ENCODE data around the gene WASF3.
A peak's percentile ranks its signal among the peaks of the same experiment; 100 is the strongest.

Gene WASF3

GRCh38 chr13:26589754-26590153 is 32.3 kb downstream of the WASF3 start:
- no peak for ATAC-seq (replicated peaks)
- DNase-seq = no peak
- Mint-ChIP-seq H3K27me3 (peaks cover 16 to 27% of the 10 kb centered on the region in 2 donors), H3K27ac (no peak overlapping the region), H3K9me3 (no peaks in the 10 kb centered on the region), H3K4me1 (peaks cover 0 to 2% of the 10 kb centered on the region in 2 donors), H3K4me3 (no peak overlapping the region), H3K36me3 (no peaks in the 10 kb centered on the region)

GRCh38 chr13:26590379-26590778 is 32.9 kb downstream of the WASF3 start:
- Mint-ChIP-seq H3K27me3 (peaks cover 16 to 29% of the 10 kb centered on the region in 2 donors), H3K9me3 (no peaks in the 10 kb centered on the region), H3K36me3 (no peaks in the 10 kb centered on the region), H3K4me1 (peaks cover 0 to 2% of the 10 kb centered on the region in 2 donors), H3K27ac (no peak overlapping the region), H3K4me3 (no peak overlapping the region)
- ATAC-seq (replicated peaks) (no peak), DNase-seq (no peak)

- Mint-ChIP-seq H3K4me3 (no peak overlapping the region), H3K36me3 (no peaks in the 10 kb centered on the region), H3K27me3 (peaks cover 16 to 33% of the 10 kb centered on the region in 2 donors), H3K9me3 (no peaks in the 10 kb centered on the region), H3K4me1 (peaks cover 0 to 2% of the 10 kb centered on the region in 2 donors), H3K27ac (no peak overlapping the region)
- ATAC-seq (replicated peaks) (no peak), DNase-seq (no peak)
These were observed 33.5 kb downstream of the WASF3 start for GRCh38 chr13:26590951-26591350.

- Mint-ChIP-seq H3K4me1 (peaks cover 0 to 2% of the 10 kb centered on the region in 2 donors), H3K36me3 (peaks cover 0 to under 1% of the 10 kb centered on the region in 2 donors), H3K9me3 (peaks cover 2 to 3% of the 10 kb centered on the region in 2 donors), H3K4me3 (no peak overlapping the region), H3K27ac (no peak overlapping the region), H3K27me3 (peaks cover 16 to 31% of the 10 kb centered on the region in 2 donors)
- no peak for DNase-seq
- no peak for ATAC-seq (replicated peaks)
These were observed 34.2 kb downstream of the WASF3 start for GRCh38 chr13:26591672-26592071.

GRCh38 chr13:26593661-26594060 is 36.2 kb downstream of the WASF3 start:
- ATAC-seq (replicated peaks) (no peak), DNase-seq (no peak)
- Mint-ChIP-seq H3K4me1 (peaks cover 0 to 2% of the 10 kb centered on the region in 2 donors), H3K27ac (no peak overlapping the region), H3K4me3 (no peak overlapping the region), H3K36me3 (peaks cover 0 to 1% of the 10 kb centered on the region in 2 donors), H3K9me3 (peaks cover 6 to 11% of the 10 kb centered on the region in 2 donors), H3K27me3 (peaks cover 12 to 35% of the 10 kb centered on the region in 2 donors)

GRCh38 chr13:26594363-26594762 is 36.9 kb downstream of the WASF3 start:
- no peak for ATAC-seq (replicated peaks)
- H3K9me3 Mint-ChIP-seq = peaks cover 6 to 11% of the 10 kb centered on the region in 2 donors
- DNase-seq = no peak
- H3K4me3 Mint-ChIP-seq = no peak overlapping the region
- no peak overlapping the region for H3K27ac Mint-ChIP-seq
- peaks cover 0 to 1% of the 10 kb centered on the region in 2 donors for H3K36me3 Mint-ChIP-seq
- H3K4me1 Mint-ChIP-seq = peaks cover 0 to 2% of the 10 kb centered on the region in 2 donors
- H3K27me3 Mint-ChIP-seq = peaks cover 12 to 35% of the 10 kb centered on the region in 2 donors

- Mint-ChIP-seq H3K36me3 (peaks cover 0 to 1% of the 10 kb centered on the region in 2 donors), H3K27me3 (peaks cover 3 to 24% of the 10 kb centered on the region in 2 donors), H3K4me3 (no peak overlapping the region), H3K27ac (no peak overlapping the region), H3K4me1 (no peaks in the 10 kb centered on the region), H3K9me3 (peaks cover 6 to 11% of the 10 kb centered on the region in 2 donors)
- no peak for DNase-seq
- ATAC-seq (replicated peaks) = no peak
These were observed 39.0 kb downstream of the WASF3 start for GRCh38 chr13:26596458-26596857.

- peaks cover 0 to 1% of the 10 kb centered on the region in 2 donors for H3K36me3 Mint-ChIP-seq
- H3K4me1 Mint-ChIP-seq = no peaks in the 10 kb centered on the region
- H3K4me3 Mint-ChIP-seq = no peak overlapping the region
- H3K9me3 Mint-ChIP-seq = peaks cover 6 to 11% of the 10 kb centered on the region in 2 donors
- DNase-seq (no peak), ATAC-seq (replicated peaks) (no peak)
- peaks cover 10 to 17% of the 10 kb centered on the region in 2 donors for H3K27me3 Mint-ChIP-seq
- no peak overlapping the region for H3K27ac Mint-ChIP-seq
These were observed 41.9 kb downstream of the WASF3 start for GRCh38 chr13:26599403-26599802.

- no peaks in the 10 kb centered on the region for H3K4me1 Mint-ChIP-seq
- no peak overlapping the region for H3K4me3 Mint-ChIP-seq
- DNase-seq (no peak), ATAC-seq (replicated peaks) (no peak)
- peaks cover 0 to 1% of the 10 kb centered on the region in 2 donors for H3K36me3 Mint-ChIP-seq
- H3K9me3 Mint-ChIP-seq = peaks cover 6 to 11% of the 10 kb centered on the region in 2 donors
- H3K27me3 Mint-ChIP-seq = peaks cover 10 to 13% of the 10 kb centered on the region in 2 donors
- no peak overlapping the region for H3K27ac Mint-ChIP-seq
These were observed 42.4 kb downstream of the WASF3 start for GRCh38 chr13:26599860-26600259.

- Mint-ChIP-seq H3K9me3 (peaks cover 6 to 11% of the 10 kb centered on the region in 2 donors), H3K4me1 (no peaks in the 10 kb centered on the region), H3K27me3 (peaks cover 10 to 12% of the 10 kb centered on the region in 2 donors), H3K4me3 (no peak overlapping the region), H3K27ac (no peak overlapping the region), H3K36me3 (peaks cover 0 to 1% of the 10 kb centered on the region in 2 donors)
- ATAC-seq (replicated peaks) (no peak), DNase-seq (no peak)
These were observed 42.9 kb downstream of the WASF3 start for GRCh38 chr13:26600343-26600742.

GRCh38 chr13:26601669-26602068 is 44.2 kb downstream of the WASF3 start:
- ATAC-seq (replicated peaks) (peak; percentile 96 to 97), DNase-seq (no peak)
- H3K9me3 Mint-ChIP-seq = peaks cover 4 to 8% of the 10 kb centered on the region in 2 donors
- H3K27me3 Mint-ChIP-seq = peaks cover 4 to 10% of the 10 kb centered on the region in 2 donors
- no peak overlapping the region for H3K4me3 Mint-ChIP-seq
- peaks cover 0 to under 1% of the 10 kb centered on the region in 2 donors for H3K36me3 Mint-ChIP-seq
- H3K27ac Mint-ChIP-seq = no peak overlapping the region
- H3K4me1 Mint-ChIP-seq = no peaks in the 10 kb centered on the region

GRCh38 chr13:26602783-26603182 is 45.3 kb downstream of the WASF3 start:
- DNase-seq = no peak
- Mint-ChIP-seq H3K4me3 (no peak overlapping the region), H3K4me1 (no peaks in the 10 kb centered on the region), H3K27ac (no peak overlapping the region), H3K9me3 (peaks cover 0 to 3% of the 10 kb centered on the region in 2 donors), H3K27me3 (peaks cover 0 to 10% of the 10 kb centered on the region in 2 donors), H3K36me3 (no peaks in the 10 kb centered on the region)
- ATAC-seq (replicated peaks) = no peak

GRCh38 chr13:26604784-26605545 is 47.5 kb downstream of the WASF3 start:
- DNase-seq = no peak
- H3K27me3 Mint-ChIP-seq = peaks cover 0 to 10% of the 10 kb centered on the region in 2 donors
- no peak overlapping the region for H3K4me3 Mint-ChIP-seq
- ATAC-seq (replicated peaks) = no peak
- H3K9me3 Mint-ChIP-seq = no peaks in the 10 kb centered on the region
- no peaks in the 10 kb centered on the region for H3K36me3 Mint-ChIP-seq
- no peak overlapping the region for H3K27ac Mint-ChIP-seq
- H3K4me1 Mint-ChIP-seq = no peaks in the 10 kb centered on the region

GRCh38 chr13:26605845-26606244 is 48.4 kb downstream of the WASF3 start:
- no peak overlapping the region for H3K27ac Mint-ChIP-seq

GRCh38 chr13:26606631-26607030 is 49.1 kb downstream of the WASF3 start:
- no peak for ATAC-seq (replicated peaks)
- Mint-ChIP-seq H3K9me3 (no peaks in the 10 kb centered on the region), H3K27ac (no peak overlapping the region), H3K36me3 (no peaks in the 10 kb centered on the region), H3K4me3 (no peak overlapping the region), H3K4me1 (no peaks in the 10 kb centered on the region), H3K27me3 (peaks cover 0 to 15% of the 10 kb centered on the region in 2 donors)
- DNase-seq = no peak

More at GRCh38 chr13:26605845-26606244, 48.4 kb downstream of the WASF3 start:
- Mint-ChIP-seq H3K27me3 (peaks cover 0 to 15% of the 10 kb centered on the region in 2 donors), H3K36me3 (no peaks in the 10 kb centered on the region), H3K4me3 (no peak overlapping the region), H3K9me3 (no peaks in the 10 kb centered on the region), H3K4me1 (no peaks in the 10 kb centered on the region)
- ATAC-seq (replicated peaks) (no peak), DNase-seq (no peak)

Measured in stimulated activated naive B cell treated with anti-CD40 and anti-IgM and Interleukin-4, amounts not matched to agents 10 μg/mL and 1 μg/mL and 100 μg/mL, for 72 hours (primary cell).